H1 (cell line): Measurements from ENCODE around the gene ZNF629. TPM values are rescaled to one million over a fixed set of nuclear protein-coding genes. Genes with fewer than 3 reads are reported as not detected.
A peak's percentile ranks its signal among the peaks of the same experiment; 100 is the strongest.

Experiments used
- CTCF ChIA-PET: fragments of 300-600 bp; sonication (Branson Sonifier 250); formaldehyde crosslinking; loops from one replicate; lab custom pipeline; 2021; ENCODE audit not compliant: partially characterized antibody; lab: Charles Lee
- POLR2A ChIA-PET: fragments of 300-600 bp; sonication (Branson Sonifier 250); formaldehyde crosslinking; loops from one replicate; lab custom pipeline; 2021; ENCODE audit warnings: inconsistent platforms; ENCODE audit not compliant: partially characterized antibody; lab: Charles Lee
- DNase-seq, 2 experiments: peaks; one replicate each; pipeline versions ENCODE4 v3.0.0 to v3.0.0-alpha.2; 2010 to 2022; ENCODE audit warnings: low spot score in 2 of 2, low read depth in 1 of 2, mixed read lengths in 1 of 2
- FAIRE-seq: peaks from 2 replicates; lab custom pipeline; 2011; peaks lifted over from hg19 to GRCh38; lab: Jason Lieb, UNC
- H2AFZ ChIP-seq: 2 replicates; pipeline ENCODE4 v1.8.1; 2012; ENCODE audit warnings: low read length, inconsistent platforms
- H2AK5ac ChIP-seq: 2 replicates; pipeline ENCODE4 v1.6.1; 2013; ENCODE audit warnings: low read depth, low read length
- H2BK120ac ChIP-seq: replicated peaks from 2 replicates; pipeline ENCODE3; 2013; ENCODE audit warnings: low read depth, low read length, inconsistent platforms
- H2BK12ac ChIP-seq: 2 replicates; pipeline ENCODE4 v1.6.1; 2013; ENCODE audit warnings: low read depth, low read length
- H2BK15ac ChIP-seq: 2 replicates; pipeline ENCODE4 v1.6.1; 2013; ENCODE audit warnings: low read length
- H2BK20ac ChIP-seq: 2 replicates; pipeline ENCODE4 v1.6.1; 2013; ENCODE audit warnings: low read length
- H2BK5ac ChIP-seq: 2 replicates; pipeline ENCODE4 v1.6.1; 2013; ENCODE audit warnings: low read depth, low read length
- H3K14ac ChIP-seq: 2 replicates; pipeline ENCODE4 v1.6.1; 2013; ENCODE audit warnings: inconsistent platforms; ENCODE audit not compliant: insufficient read length
- H3K18ac ChIP-seq: 2 replicates; pipeline ENCODE4 v1.6.1; 2013; ENCODE audit warnings: low read length; ENCODE audit errors: extremely low read depth
- H3K23ac ChIP-seq: 2 replicates; pipeline ENCODE4 v1.6.1; 2013; ENCODE audit warnings: inconsistent platforms; ENCODE audit not compliant: insufficient read length
- H3K23me2 ChIP-seq: 2 replicates; pipeline ENCODE4 v1.6.1; 2013; ENCODE audit warnings: low read depth, low read length
- H3K27ac ChIP-seq: 2 replicates; pipeline ENCODE4 v1.6.1; 2011; ENCODE audit warnings: low read depth, low read length, inconsistent platforms
- H3K27me3 ChIP-seq, 4 experiments: replicated peaks in 1 of 4; 1 replicate in 1 of 4; 2 replicates in 3 of 4; pipeline versions ENCODE4 v1.6.1 to v1.8.1; 2011 to 2013; ENCODE audit warnings: low read length in 3 of 4, mild to moderate bottlenecking in 3 of 4, inconsistent platforms in 2 of 4, mixed read lengths in 2 of 4, moderate library complexity in 1 of 4; ENCODE audit not compliant: control insufficient read depth in 3 of 4, insufficient read depth in 3 of 4; ENCODE audit errors: extremely low read depth in 1 of 4
- H3K36me3 ChIP-seq, 4 experiments: 2 replicates each; pipeline versions ENCODE4 v1.6.1 to v1.8.1; 2011 to 2013; ENCODE audit warnings: mild to moderate bottlenecking in 4 of 4, low read length in 3 of 4, moderate library complexity in 2 of 4, control low read depth in 1 of 4, inconsistent platforms in 1 of 4; ENCODE audit not compliant: insufficient read depth in 4 of 4, control insufficient read depth in 2 of 4
- H3K4ac ChIP-seq: replicated peaks from 2 replicates; pipeline ENCODE3; 2013; ENCODE audit warnings: low read length, low read depth, mixed read lengths, inconsistent platforms; ENCODE audit not compliant: insufficient read length
- H3K4me1 ChIP-seq, 4 experiments: replicated peaks in 1 of 4; 1 replicate in 1 of 4; 2 replicates in 3 of 4; pipeline versions ENCODE4 v1.6.1 to v1.8.1; 2011 to 2013; ENCODE audit warnings: low read length in 3 of 4, inconsistent platforms in 2 of 4, mixed read lengths in 1 of 4; ENCODE audit not compliant: insufficient read depth in 4 of 4, control insufficient read depth in 3 of 4
- H3K4me2 ChIP-seq, 2 experiments: 2 replicates each; pipeline versions ENCODE4 v1.6.1 to v1.8.1; 2011 to 2013; ENCODE audit warnings: low read depth in 2 of 2, low read length in 2 of 2, control low read depth in 1 of 2, inconsistent platforms in 1 of 2, mild to moderate bottlenecking in 1 of 2; ENCODE audit not compliant: insufficient read depth in 1 of 2
- H3K4me3 ChIP-seq, 4 experiments: fragments of 200-600, 300-600 bp in 1 of 4; sonication (generic), shearing (Covaris generic), sonication (Bioruptor Twin) in 1 of 4; 2 replicates each; pipeline versions ENCODE4 v1.5.1 to v1.8.1; 2011 to 2016; ENCODE audit warnings: low read length in 4 of 4, low read depth in 3 of 4, control low read depth in 2 of 4, inconsistent platforms in 2 of 4, mild to moderate bottlenecking in 2 of 4, mixed read lengths in 1 of 4, moderate library complexity in 1 of 4; ENCODE audit not compliant: insufficient read depth in 2 of 4; ENCODE audit errors: extremely low read depth in 1 of 4
- H3K56ac ChIP-seq: replicated peaks from 2 replicates; pipeline ENCODE3; 2013; ENCODE audit warnings: low read depth, mild to moderate bottlenecking, mixed read lengths, low read length, inconsistent platforms; ENCODE audit not compliant: insufficient read length
- H3K79me1 ChIP-seq: 2 replicates; pipeline ENCODE4 v1.6.1; 2013; ENCODE audit warnings: low read depth, low read length, control low read depth
- H3K79me2 ChIP-seq, 2 experiments: 2 replicates each; pipeline versions ENCODE4 v1.6.1 to v1.8.1; 2012 to 2013; ENCODE audit warnings: low read length in 2 of 2, mild to moderate bottlenecking in 2 of 2, inconsistent platforms in 1 of 2; ENCODE audit not compliant: insufficient read depth in 2 of 2, control insufficient read depth in 1 of 2
- H3K9ac ChIP-seq, 4 experiments: replicated peaks in 1 of 4; 1 replicate in 1 of 4; 2 replicates in 3 of 4; pipeline versions ENCODE4 v1.6.1 to v1.8.1; 2011 to 2013; ENCODE audit warnings: low read depth in 3 of 4, low read length in 3 of 4, control low read depth in 2 of 4, mild to moderate bottlenecking in 2 of 4, moderate library complexity in 2 of 4, inconsistent platforms in 1 of 4; ENCODE audit errors: extremely low read depth in 1 of 4
- H3K9me3 ChIP-seq, 2 experiments: 2 replicates each; pipeline versions ENCODE4 v1.6.1 to v1.8.1; 2012 to 2013; ENCODE audit warnings: mild to moderate bottlenecking in 2 of 2, moderate library complexity in 2 of 2, control low read depth in 1 of 2, inconsistent platforms in 1 of 2, low read depth in 1 of 2, low read length in 1 of 2, mixed read lengths in 1 of 2; ENCODE audit not compliant: insufficient read depth in 2 of 2
- H4K20me1 ChIP-seq, 2 experiments: replicated peaks in 1 of 2; 2 replicates each; pipeline versions ENCODE3 to v1.8.1; 2011 to 2013; ENCODE audit warnings: inconsistent platforms in 2 of 2, low read length in 2 of 2, mild to moderate bottlenecking in 1 of 2; ENCODE audit not compliant: insufficient read depth in 2 of 2, control insufficient read depth in 1 of 2
- H4K5ac ChIP-seq: 2 replicates; pipeline ENCODE4 v1.6.1; 2013; ENCODE audit warnings: low read length, low read depth, mixed read lengths, inconsistent platforms; ENCODE audit not compliant: insufficient read length
- H4K8ac ChIP-seq: 2 replicates; pipeline ENCODE4 v1.8.0; 2013; ENCODE audit warnings: mild to moderate bottlenecking, moderate library complexity, low read length, inconsistent platforms; ENCODE audit not compliant: insufficient read depth; ENCODE audit errors: extremely low read depth
- H4K91ac ChIP-seq: replicated peaks from 2 replicates; pipeline ENCODE3; 2013; ENCODE audit warnings: low read length, mixed read lengths, inconsistent platforms; ENCODE audit not compliant: insufficient read length
- CHD1 ChIP-seq: IDR thresholded peaks from 2 replicates; pipeline ENCODE4 v1.6.1; 2012; ENCODE audit warnings: low read depth, low read length, improper control_type of control experiment
- CTCF ChIP-seq, 3 experiments: IDR thresholded peaks; 1 replicate in 2 of 3; 2 replicates in 1 of 3; pipeline versions ENCODE4 v1.5.1 to v1.6.1; 2011; ENCODE audit warnings: low read length in 3 of 3, mild to moderate bottlenecking in 3 of 3, inconsistent platforms in 2 of 3, low read depth in 1 of 3, moderate library complexity in 1 of 3; ENCODE audit not compliant: insufficient read depth in 1 of 3; ENCODE audit errors: control extremely low read depth in 1 of 3
- EP300 ChIP-seq, 2 experiments: IDR thresholded peaks; 1 replicate in 1 of 2; 2 replicates in 1 of 2; pipeline ENCODE4 v1.6.1; 2011 to 2012; ENCODE audit warnings: low read depth in 2 of 2, low read length in 2 of 2, mild to moderate bottlenecking in 2 of 2, borderline replicate concordance in 1 of 2, inconsistent platforms in 1 of 2, moderate library complexity in 1 of 2
- POU5F1 ChIP-seq: IDR thresholded peaks from 2 replicates; pipeline ENCODE4 v1.6.1; 2011; ENCODE audit warnings: low read depth, mild to moderate bottlenecking, low read length, moderate library complexity
- SAP30 ChIP-seq: fragments of 300-600 bp; sonication (generic); IDR thresholded peaks from 2 replicates; pipeline ENCODE4 v1.7.1; 2012; ENCODE audit warnings: low read length, moderate library complexity, mild to moderate bottlenecking, inconsistent platforms; ENCODE audit not compliant: insufficient read depth, insufficient replicate concordance
- SIN3A ChIP-seq, 2 experiments: IDR thresholded peaks in 1 of 2; conservative IDR thresholded peaks in 1 of 2; 2 replicates each; pipeline ENCODE4 v1.6.1; 2011 to 2012; ENCODE audit warnings: low read length in 2 of 2, improper control_type of control experiment in 1 of 2, low read depth in 1 of 2, mild to moderate bottlenecking in 1 of 2
- SIRT6 ChIP-seq: IDR thresholded peaks from one replicate; pipeline ENCODE4 v1.7.1; 2012; ENCODE audit warnings: low read length, inconsistent platforms
- WGBS, 2 experiments: shearing (Covaris generic) in 1 of 2; methylation state at CpG; one replicate each; pipeline versions ENCODE4 v1.1.6 to v1.1.7; 2013 to 2015; ENCODE audit warnings: low lambda C conversion rate in 2 of 2, mixed read lengths in 2 of 2, inconsistent platforms in 1 of 2, low coverage in 1 of 2, missing lambda C conversion rate in 1 of 2; ENCODE audit not compliant: insufficient replicate concordance in 2 of 2, insufficient coverage in 1 of 2, insufficient read length in 1 of 2; ENCODE audit errors: extremely low coverage in 1 of 2, missing lambda C conversion rate in 1 of 2; 5-methylcytosine and 5-hydroxymethylcytosine counted together
- polyA plus RNA-seq, 7 experiments: library from polyadenylated mRNA; depleted of rRNA in 3 of 7; stranded (reverse) in 5 of 7; unstranded in 2 of 7; fragments of >200 nt in 5 of 7; fragments of 200-250 nt in 2 of 7; gene quantifications; 1 replicate in 5 of 7; 2 replicates in 1 of 7; 4 replicates in 1 of 7; pipeline versions ENCODE4 v1.2.1 to v1.2.3, GENCODE V29; 2011 to 2013; ENCODE audit warnings: missing spikeins in 2 of 7, mixed read lengths in 2 of 7
- total RNA-seq: library from RNA; stranded (reverse); fragmentation: NEBNext Ultra II Directional; extraction: Animal tissue kit (Norgen Biotek cat#: 25700); gene quantifications from 2 replicates; pipeline ENCODE4 v1.2.1, GENCODE V29; 2021

Gene ZNF629
- total and polyA plus RNA-seq, 2 of the 8 experiments (the other 6 are each of a cell fraction or from before 2014, with no cell fraction given): 11.0 to 19.5 TPM

DNA sequence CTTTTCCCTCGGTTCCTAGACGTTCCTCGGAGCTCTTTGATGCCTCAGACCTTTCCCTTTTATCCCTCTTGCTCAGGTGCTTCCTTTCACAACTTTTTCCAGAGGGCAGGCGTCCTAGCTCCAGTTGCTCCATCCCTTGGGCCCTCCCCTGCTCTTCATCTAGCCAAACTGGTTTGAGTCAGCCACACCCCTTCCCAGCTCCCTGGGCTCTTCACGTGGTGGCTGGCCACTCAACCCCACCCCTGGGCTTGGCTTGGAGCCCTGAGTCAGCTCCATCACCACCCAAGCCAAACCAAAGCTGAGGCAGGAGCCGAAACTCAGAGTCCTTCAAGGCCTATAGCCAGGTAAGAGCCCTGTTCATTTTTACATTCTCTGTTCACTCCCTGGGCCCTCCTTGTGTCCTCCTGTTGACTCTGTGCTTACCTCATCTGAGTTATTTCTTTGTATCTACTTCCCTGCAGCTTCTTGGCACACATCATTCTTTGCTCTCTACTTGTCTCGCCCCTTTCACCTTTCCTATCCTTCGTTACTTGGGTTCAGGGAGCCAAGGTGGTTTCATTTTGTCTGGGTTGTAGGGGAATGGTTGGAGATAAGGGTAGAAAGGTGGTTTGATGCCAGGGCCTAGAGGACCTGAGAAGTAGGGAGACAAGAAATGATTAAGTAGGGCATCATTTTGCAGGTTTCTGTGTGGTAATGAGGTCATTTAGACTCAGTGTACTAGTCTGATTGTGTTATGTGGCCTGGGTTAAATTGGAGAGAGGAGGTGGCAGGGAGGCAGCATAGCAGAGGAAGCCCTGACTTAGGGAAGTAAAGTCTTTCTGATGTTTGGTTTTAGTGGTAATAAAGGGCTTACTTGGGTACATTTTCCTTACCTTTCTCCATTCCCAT lies 46.4 kb downstream of the ZNF629 start:
- Histone ChIP-seq H2BK120ac (no peak overlapping the region), H3K4me2 (0 out of 4 replicates have a peak overlapping the region, but pooled peaks have one; percentile 5 to 11), H3K9me3 (no peaks in the 10 kb centered on the region), H3K23me2 (no peaks in the 10 kb centered on the region; the same call in 1 of the 2 replicates), H2BK20ac (no peak overlapping the region), H2AFZ (no peak overlapping the region), H2BK12ac (no peak overlapping the region; the same call in 1 of the 2 replicates), H3K23ac (no peak overlapping the region), H4K91ac (no peak overlapping the region), H4K5ac (no peak overlapping the region), H3K36me3 (peaks cover 13 to 45% (median 31%) of the 10 kb centered on the region in 4 experiments), H3K56ac (no peak overlapping the region), H3K18ac (no peak overlapping the region), H3K9ac (peak overlapping the region in 1 of 4 experiments; percentile 0; a peak in 1 of 7 replicates), H3K27ac (0 out of 2 replicates have a peak overlapping the region, but pooled peaks have one; percentile 9), H4K8ac (no peak overlapping the region), H3K4me1 (peaks cover 0 to 7% (median 2%) of the 10 kb centered on the region in 4 experiments; a peak in 5 of 7 replicates), H2BK5ac (no peak overlapping the region), H3K4me3 (no peak overlapping the region), H3K4ac (no peak overlapping the region), H4K20me1 (peaks cover 2 to 6% of the 10 kb centered on the region in 2 experiments), H3K14ac (no peak overlapping the region), H3K27me3 (no peaks in the 10 kb centered on the region; a peak in 1 of 7 replicates), H2AK5ac (no peak overlapping the region), H2BK15ac (no peak overlapping the region), H3K79me2 (no peaks in the 10 kb centered on the region), H3K79me1 (no peaks in the 10 kb centered on the region)
- 75% methylated on average over 8 of the region's 8 CpGs; no CpG with 5 or more reads in 1 of the 2 experiments for WGBS, 2 experiments
- FAIRE-seq: no peak
- CTCF ChIA-PET: no interaction called here
- DNase-seq: no peak
- POLR2A ChIA-PET: interaction anchor here (0.7 to 1.8 kb wide), 7 partner anchors 10 to 43 kb away, joined by 3 to 7 read pairs (median 4); no protein-coding TSS in a partner anchor
- TF ChIP-seq CHD1 (no peak), SIRT6 (no peak), EP300 (IDR thresholded peaks at IDR 0.05; ENCODE audit: borderline replicate concordance in 1 of 2, low read depth in 2 of 2, low read length in 2 of 2) (no peak), SIN3A (conservative IDR thresholded peaks at IDR 0.05 in 1 of 2, IDR thresholded peaks at IDR 0.05 in 1 of 2; ENCODE audit: low read depth in 1 of 2, low read length in 2 of 2) (0 out of 4 replicates have a peak, but pooled peaks of 1 of the 2 experiments have one; percentile 33), CTCF (IDR thresholded peaks at IDR 0.05; ENCODE audit: control extremely low read depth in 1 of 3, insufficient read depth in 1 of 3, low read depth in 1 of 3, low read length in 3 of 3) (no peak), SAP30 (no peak), POU5F1 (no peak)
